Measurements from ENCODE around the gene GPN2.

- TF ChIP-seq CTCF (tag by site-specific recombination; IDR thresholded peaks at IDR 0.05) (no peak), HOXA7 (CRISPR knock-in tag; IDR thresholded peaks at IDR 0.05; ENCODE audit: borderline replicate concordance) (no peak), ZNF140 (tag by site-specific recombination; IDR thresholded peaks at IDR 0.05) (no peak), ZNF404 (tag by site-specific recombination; IDR thresholded peaks at IDR 0.05) (no peak), KLF17 (tag by site-specific recombination; IDR thresholded peaks at IDR 0.05) (no peak), KLF1 (tag by site-specific recombination; IDR thresholded peaks at IDR 0.05) (no peak), SALL2 (tag by site-specific recombination; IDR thresholded peaks at IDR 0.05; ENCODE audit: borderline replicate concordance) (no peak), REST (tag by site-specific recombination; IDR thresholded peaks at IDR 0.05) (no peak), ZSCAN18 (tag by site-specific recombination; IDR thresholded peaks at IDR 0.05) (no peak), SP2 (tag by site-specific recombination; IDR thresholded peaks at IDR 0.05) (no peak), FEZF1 (tag by site-specific recombination; IDR thresholded peaks at IDR 0.05) (no peak)
Measured at GRCh38 chr1:26922901-26923300, 32.8 kb upstream of the GPN2 start.

Data from HEK293 (cell line).